Stomach (tissue), 4 donors: ENCODE data around the gene RTN4.

Experiments
- CTCF ChIP-seq, 7 experiments: fragments of 450-650 bp in 4 of 7; fragments of 200-600 bp in 3 of 7; sonication (generic) in 3 of 7; IDR thresholded peaks; one replicate each; pipeline ENCODE4 v1.5.1; 2016 to 2019; ENCODE audit warnings: antibody characterized with exemption in 7 of 7, control low read depth in 2 of 7, mild to moderate bottlenecking in 1 of 7
- EP300 ChIP-seq: sonication (generic); formaldehyde crosslinking; IDR thresholded peaks from one replicate; pipeline ENCODE4 v1.6.1; 2017; ENCODE audit warnings: antibody characterized with exemption
- POLR2A ChIP-seq, 4 donors: fragments of 450-650 bp; IDR thresholded peaks; one replicate each; pipeline ENCODE4 v1.6.1; 2016; ENCODE audit warnings: antibody characterized with exemption in 4 of 4, control low read depth in 2 of 4, mild to moderate bottlenecking in 1 of 4, moderate library complexity in 1 of 4
- POLR2AphosphoS5 ChIP-seq, 3 donors: sonication (generic); formaldehyde crosslinking; IDR thresholded peaks; one replicate each; pipeline ENCODE4 v1.6.1; 2016; ENCODE audit warnings: antibody characterized with exemption in 3 of 3

DNA sequence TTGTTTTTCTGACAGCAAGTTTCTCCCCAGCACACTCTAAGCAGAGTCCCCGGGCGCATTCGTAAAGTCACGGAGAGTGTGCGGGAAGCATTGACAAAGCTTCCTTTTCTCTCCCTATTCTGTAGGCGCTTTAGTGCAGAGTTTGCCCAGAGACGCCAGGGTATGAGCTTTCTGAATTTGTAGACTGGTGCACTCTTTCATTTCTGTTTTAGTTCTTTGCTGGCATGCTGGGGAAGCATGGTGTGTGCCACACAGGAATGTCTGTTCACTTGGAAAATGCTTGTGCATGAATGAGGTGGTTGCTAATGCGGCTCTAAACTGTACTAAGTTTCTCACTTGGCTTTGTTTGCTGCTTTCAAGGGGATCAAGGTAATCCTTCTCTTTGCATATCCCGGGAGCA lies 102.6 kb downstream of the RTN4 start:
- TF ChIP-seq EP300 (no peak), POLR2AphosphoS5 (IDR thresholded peaks at IDR 0.05) (no peak), CTCF (IDR thresholded peaks at IDR 0.05) (no peak), POLR2A (IDR thresholded peaks at IDR 0.05) (no peak)
